ENCODE results near the gene COL25A1. TPM values are rescaled to one million over a fixed set of nuclear protein-coding genes. Genes with fewer than 3 reads are reported as not detected.

Gene COL25A1
- total RNA-seq, 1 experiment from 2014 or later, result 4.2 TPM

DNA sequence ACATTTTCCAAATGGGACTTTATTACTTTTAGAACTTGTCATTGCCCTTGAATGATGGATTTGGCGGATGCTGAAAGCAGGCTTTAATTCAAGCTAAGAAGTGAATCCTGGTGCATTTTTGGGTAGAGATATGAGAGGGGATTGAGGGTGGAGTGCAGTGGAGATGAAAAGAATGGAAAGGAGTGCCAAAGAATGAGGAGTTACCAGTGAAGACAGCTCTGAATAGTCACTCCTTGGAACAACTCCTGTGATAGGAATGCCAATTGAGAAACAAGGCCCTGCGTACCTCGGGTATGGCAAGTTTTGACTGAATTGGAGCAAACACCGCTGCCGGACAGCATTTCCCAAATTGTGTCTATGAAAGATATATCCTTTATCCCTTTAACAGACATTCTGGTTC lies 503.2 kb downstream of the COL25A1 start:
- Histone ChIP-seq H3K79me1 (ENCODE audit: insufficient read depth, low read depth, low read length, poor library complexity, severe bottlenecking) (no peaks in the 10 kb centered on the region), H3K18ac (ENCODE audit: insufficient read length, low read depth, low read length) (no peak overlapping the region), H2BK20ac (ENCODE audit: low read depth, low read length, poor library complexity, severe bottlenecking) (no peak overlapping the region), H3K4ac (ENCODE audit: low read depth, low read length) (no peak overlapping the region), H3K27me3 (ENCODE audit: insufficient read depth, low read length) (no peaks in the 10 kb centered on the region), H3K79me2 (ENCODE audit: insufficient read depth, low read length) (no peaks in the 10 kb centered on the region), H3K27ac (ENCODE audit: insufficient read length, low read depth, low read length) (no peak overlapping the region), H3K23ac (ENCODE audit: insufficient read length, low read depth, low read length) (no peak overlapping the region), H4K20me1 (ENCODE audit: control insufficient read depth, insufficient read depth, insufficient read length) (no peaks in the 10 kb centered on the region), H2AK5ac (ENCODE audit: insufficient read length, low read length) (no peak overlapping the region), H2AFZ (ENCODE audit: low read length) (no peak overlapping the region), H3K4me2 (ENCODE audit: insufficient read depth, insufficient read length, low read length) (no peak overlapping the region), H2BK15ac (ENCODE audit: low read depth, low read length) (no peak overlapping the region), H2BK120ac (ENCODE audit: low read depth, low read length, poor library complexity, severe bottlenecking) (no peak overlapping the region), H2BK12ac (ENCODE audit: insufficient read length, low read depth, low read length) (no peak overlapping the region), H4K8ac (replicated peaks; ENCODE audit: insufficient read length, low read depth, low read length) (no peak overlapping the region), H2BK5ac (ENCODE audit: insufficient read length, low read length) (no peak overlapping the region), H4K5ac (ENCODE audit: insufficient read length, low read depth, low read length) (no peak overlapping the region), H3K23me2 (ENCODE audit: insufficient read length, low read depth, low read length, poor library complexity, severe bottlenecking) (no peaks in the 10 kb centered on the region), H3T11ph (ENCODE audit: low read length) (no peak overlapping the region), H3K9ac (ENCODE audit: extremely low read depth, insufficient read length, low read length) (no peak overlapping the region), H3K14ac (ENCODE audit: insufficient read depth, low read length) (no peak overlapping the region), H4K91ac (ENCODE audit: insufficient read length, low read depth, low read length) (no peak overlapping the region), H3K9me3 (ENCODE audit: control insufficient read depth, low read depth, low read length) (no peaks in the 10 kb centered on the region), H3K56ac (ENCODE audit: insufficient read length, low read depth, low read length) (no peak overlapping the region), H3K4me1 (ENCODE audit: insufficient read depth, low read length) (peaks cover 4% of the 10 kb centered on the region; the same call in 1 of the 2 replicates)
- Mint-ChIP-seq H3K9me3 (no peaks in the 10 kb centered on the region), H3K27ac (no peak overlapping the region), H3K27me3 (ENCODE audit: low read depth) (no peaks in the 10 kb centered on the region), H3K4me3 (no peak overlapping the region), H3K4me1 (no peaks in the 10 kb centered on the region), H3K36me3 (ENCODE audit: insufficient read depth in 1 of 3, low read depth in 3 of 3) (no peaks in the 10 kb centered on the region)
- TF ChIP-seq, protein P1, sequence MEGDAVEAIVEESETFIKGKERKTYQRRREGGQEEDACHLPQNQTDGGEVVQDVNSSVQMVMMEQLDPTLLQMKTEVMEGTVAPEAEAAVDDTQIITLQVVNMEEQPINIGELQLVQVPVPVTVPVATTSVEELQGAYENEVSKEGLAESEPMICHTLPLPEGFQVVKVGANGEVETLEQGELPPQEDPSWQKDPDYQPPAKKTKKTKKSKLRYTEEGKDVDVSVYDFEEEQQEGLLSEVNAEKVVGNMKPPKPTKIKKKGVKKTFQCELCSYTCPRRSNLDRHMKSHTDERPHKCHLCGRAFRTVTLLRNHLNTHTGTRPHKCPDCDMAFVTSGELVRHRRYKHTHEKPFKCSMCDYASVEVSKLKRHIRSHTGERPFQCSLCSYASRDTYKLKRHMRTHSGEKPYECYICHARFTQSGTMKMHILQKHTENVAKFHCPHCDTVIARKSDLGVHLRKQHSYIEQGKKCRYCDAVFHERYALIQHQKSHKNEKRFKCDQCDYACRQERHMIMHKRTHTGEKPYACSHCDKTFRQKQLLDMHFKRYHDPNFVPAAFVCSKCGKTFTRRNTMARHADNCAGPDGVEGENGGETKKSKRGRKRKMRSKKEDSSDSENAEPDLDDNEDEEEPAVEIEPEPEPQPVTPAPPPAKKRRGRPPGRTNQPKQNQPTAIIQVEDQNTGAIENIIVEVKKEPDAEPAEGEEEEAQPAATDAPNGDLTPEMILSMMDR (conservative IDR thresholded peaks at IDR 0.05), result no peak
- DNase-seq, result no peak
- no CpG with 5 or more reads among the region's 5 CpGs for WGBS (ENCODE audit: extremely low coverage, insufficient read length, low lambda C conversion rate)
